HL-60 (cell line): ENCODE data around the gene CFAP46.

ENCODE experiments used
- DNase-seq, 2 experiments: peaks; one replicate each; pipeline ENCODE4 v3.0.0-alpha.2; 2010 to 2020; ENCODE audit warnings: low read depth in 1 of 2, low spot score in 1 of 2
- H3K27ac ChIP-seq: fragments of 250-450 bp; sonication (Bioruptor Pico); replicated peaks from 2 replicates; pipeline ENCODE4 v1.5.1; 2020; ENCODE audit warnings: mild to moderate bottlenecking, moderate library complexity
- H3K27me3 ChIP-seq: fragments of 250-450 bp; sonication (Bioruptor Pico); 2 replicates; pipeline ENCODE4 v1.5.1; 2021; ENCODE audit warnings: mild to moderate bottlenecking, moderate library complexity; ENCODE audit not compliant: insufficient read depth, poor library complexity, severe bottlenecking
- H3K4me3 ChIP-seq: replicated peaks from 2 replicates; pipeline ENCODE4 v1.5.1; 2011; ENCODE audit warnings: mild to moderate bottlenecking, control low read depth, low read length; ENCODE audit not compliant: insufficient read depth
- CTCF ChIP-seq: IDR thresholded peaks from one replicate; pipeline ENCODE4 v1.5.1; 2011; ENCODE audit warnings: low read length, control low read depth, inconsistent platforms; ENCODE audit not compliant: insufficient read depth
- GABPA ChIP-seq: IDR thresholded peaks from 2 replicates; pipeline ENCODE4 v1.6.1; 2012; ENCODE audit warnings: low read depth
- POLR2AphosphoS5 ChIP-seq: IDR thresholded peaks from 2 replicates; pipeline ENCODE4 v1.6.1; 2012; ENCODE audit warnings: low read depth
- SPI1 ChIP-seq: IDR thresholded peaks from 2 replicates; pipeline ENCODE4 v1.6.1; 2012; ENCODE audit warnings: low read depth, mild to moderate bottlenecking, borderline replicate concordance
- TF ChIP-seq, protein P1 (sequence below): IDR thresholded peaks from 2 replicates; pipeline ENCODE4 v1.6.1; 2012; ENCODE audit warnings: low read depth; ENCODE audit not compliant: insufficient replicate concordance

The CFAP46 gene

DNA sequence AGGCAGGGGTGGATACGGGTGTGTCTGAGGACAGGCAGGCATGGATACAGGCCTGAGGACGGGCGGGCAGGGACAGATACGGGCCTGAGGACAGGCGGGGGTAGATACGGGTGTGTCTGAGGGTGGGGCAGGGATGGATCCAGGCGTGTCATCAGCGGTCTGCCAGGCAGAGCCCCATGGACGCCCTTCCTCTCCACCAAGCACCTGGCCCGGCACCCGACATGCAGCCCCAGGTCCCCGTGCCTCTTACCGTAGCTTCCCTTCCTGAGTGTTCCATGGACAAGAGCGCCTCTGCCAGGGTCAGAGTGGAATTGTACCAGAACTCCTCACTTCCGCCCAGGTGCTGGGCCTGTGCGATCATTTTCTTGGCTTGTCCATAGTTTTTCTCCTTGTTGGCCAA, 81.8 kb downstream of the CFAP46 start:
- Histone ChIP-seq H3K27me3 (no peaks in the 10 kb centered on the region), H3K27ac (no peak overlapping the region), H3K4me3 (no peak overlapping the region)
- DNase-seq, result no peak
- TF ChIP-seq GABPA, result no peak
- TF ChIP-seq SPI1, result no peak

- TF ChIP-seq CTCF (no peak), GABPA (no peak), POLR2AphosphoS5 (no peak), SPI1 (no peak)
- TF ChIP-seq, protein P1, sequence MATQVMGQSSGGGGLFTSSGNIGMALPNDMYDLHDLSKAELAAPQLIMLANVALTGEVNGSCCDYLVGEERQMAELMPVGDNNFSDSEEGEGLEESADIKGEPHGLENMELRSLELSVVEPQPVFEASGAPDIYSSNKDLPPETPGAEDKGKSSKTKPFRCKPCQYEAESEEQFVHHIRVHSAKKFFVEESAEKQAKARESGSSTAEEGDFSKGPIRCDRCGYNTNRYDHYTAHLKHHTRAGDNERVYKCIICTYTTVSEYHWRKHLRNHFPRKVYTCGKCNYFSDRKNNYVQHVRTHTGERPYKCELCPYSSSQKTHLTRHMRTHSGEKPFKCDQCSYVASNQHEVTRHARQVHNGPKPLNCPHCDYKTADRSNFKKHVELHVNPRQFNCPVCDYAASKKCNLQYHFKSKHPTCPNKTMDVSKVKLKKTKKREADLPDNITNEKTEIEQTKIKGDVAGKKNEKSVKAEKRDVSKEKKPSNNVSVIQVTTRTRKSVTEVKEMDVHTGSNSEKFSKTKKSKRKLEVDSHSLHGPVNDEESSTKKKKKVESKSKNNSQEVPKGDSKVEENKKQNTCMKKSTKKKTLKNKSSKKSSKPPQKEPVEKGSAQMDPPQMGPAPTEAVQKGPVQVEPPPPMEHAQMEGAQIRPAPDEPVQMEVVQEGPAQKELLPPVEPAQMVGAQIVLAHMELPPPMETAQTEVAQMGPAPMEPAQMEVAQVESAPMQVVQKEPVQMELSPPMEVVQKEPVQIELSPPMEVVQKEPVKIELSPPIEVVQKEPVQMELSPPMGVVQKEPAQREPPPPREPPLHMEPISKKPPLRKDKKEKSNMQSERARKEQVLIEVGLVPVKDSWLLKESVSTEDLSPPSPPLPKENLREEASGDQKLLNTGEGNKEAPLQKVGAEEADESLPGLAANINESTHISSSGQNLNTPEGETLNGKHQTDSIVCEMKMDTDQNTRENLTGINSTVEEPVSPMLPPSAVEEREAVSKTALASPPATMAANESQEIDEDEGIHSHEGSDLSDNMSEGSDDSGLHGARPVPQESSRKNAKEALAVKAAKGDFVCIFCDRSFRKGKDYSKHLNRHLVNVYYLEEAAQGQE, result no peak
- no peak for DNase-seq
Observed at GRCh38 chr10:132859084-132859855, 83.1 kb downstream of the CFAP46 start.

DNA sequence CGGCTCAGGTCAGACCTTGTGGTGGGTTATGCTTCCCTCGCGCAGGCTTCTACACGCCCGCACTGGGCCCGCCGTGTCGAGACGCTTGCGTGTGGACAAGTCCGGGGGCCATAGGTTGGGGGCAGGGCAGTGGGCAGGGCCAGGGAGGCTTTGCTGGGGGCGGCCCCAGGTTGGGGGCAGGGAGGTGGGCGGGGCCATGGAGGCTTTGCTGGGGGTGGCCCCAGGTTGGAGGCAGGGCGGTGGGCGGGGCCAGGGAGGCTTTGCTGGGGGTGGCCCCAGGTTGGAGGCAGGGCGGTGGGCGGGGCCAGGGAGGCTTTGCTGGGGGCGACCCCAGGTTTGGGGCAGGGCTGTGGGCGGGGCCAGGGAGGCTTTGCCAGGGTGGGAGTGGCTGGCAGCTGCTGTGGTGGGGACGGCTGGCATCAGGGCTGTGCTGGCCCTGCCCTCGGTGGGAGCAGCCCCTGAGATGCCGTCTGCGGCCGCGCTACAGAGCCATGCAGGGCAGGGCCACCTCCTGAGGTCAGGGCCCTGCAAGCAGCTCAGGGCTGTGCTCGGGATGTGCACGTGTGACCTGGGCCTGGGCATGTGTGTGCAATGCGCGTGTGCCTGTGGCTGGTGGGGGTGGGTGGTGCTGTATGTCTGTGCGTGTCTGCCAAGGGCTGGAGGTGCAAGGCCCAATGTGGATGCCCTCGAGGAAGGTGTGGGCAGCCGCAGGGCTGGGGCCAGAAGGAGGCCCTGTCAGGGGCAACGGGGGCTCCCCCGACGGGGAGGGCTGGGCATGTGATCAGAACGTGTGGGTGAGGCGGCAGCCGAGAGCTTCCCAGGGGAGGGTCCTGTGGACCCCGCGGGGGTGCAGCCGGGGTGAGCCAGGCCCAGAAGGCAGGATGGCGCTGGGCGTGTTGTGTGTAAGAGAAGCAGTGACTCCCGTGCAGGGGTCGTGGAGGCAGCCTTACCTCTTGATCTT, 84.0 kb downstream of the CFAP46 start:
- Histone ChIP-seq H3K4me3 (no peak overlapping the region), H3K27ac (no peak overlapping the region), H3K27me3 (no peaks in the 10 kb centered on the region)
- no peak for DNase-seq
- TF ChIP-seq SPI1 (no peak), CTCF (no peak), POLR2AphosphoS5 (no peak), GABPA (no peak)
- TF ChIP-seq, protein P1, result no peak

More at GRCh38 chr10:132859084-132859855, 83.1 kb downstream of the CFAP46 start:
- no peak overlapping the region for H3K27ac ChIP-seq
- no peaks in the 10 kb centered on the region for H3K27me3 ChIP-seq
- H3K4me3 ChIP-seq, result no peak overlapping the region

DNA sequence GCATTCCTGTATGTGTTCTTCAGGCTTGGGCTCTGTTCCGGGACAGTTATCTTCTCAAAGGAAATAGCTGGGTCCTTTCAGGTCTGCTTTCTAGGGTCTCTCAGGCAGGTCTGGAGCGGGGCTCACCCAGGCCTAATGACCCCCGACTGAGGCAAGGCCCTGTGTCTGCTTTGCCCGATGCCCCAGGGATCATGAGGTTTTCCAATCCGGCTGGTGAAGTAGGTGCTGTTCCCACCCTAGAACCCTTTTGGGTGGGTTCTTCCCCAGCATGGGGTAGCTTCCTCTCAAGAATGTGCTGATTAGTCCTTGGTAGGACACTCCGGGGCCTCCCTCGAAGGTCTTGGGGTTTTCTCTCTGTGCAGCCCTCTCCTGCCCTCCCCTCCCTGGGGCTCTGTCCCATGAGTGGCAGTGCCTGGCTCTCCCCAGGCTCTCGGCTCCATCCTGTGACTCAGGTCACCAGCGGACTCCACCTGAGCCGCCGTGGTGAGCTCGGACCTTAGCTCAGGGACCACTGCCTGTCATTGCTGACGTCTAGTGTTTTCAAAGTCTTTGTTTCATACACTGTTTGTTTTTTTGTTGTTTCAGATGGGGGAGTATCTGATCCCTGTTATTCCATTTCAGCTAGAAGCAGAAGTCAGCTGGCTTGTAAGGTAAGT, 85.4 kb downstream of the CFAP46 start:
- Histone ChIP-seq H3K27ac (no peak overlapping the region), H3K4me3 (no peak overlapping the region), H3K27me3 (no peaks in the 10 kb centered on the region)
- no peak for DNase-seq
- TF ChIP-seq CTCF (no peak), SPI1 (no peak), GABPA (no peak), POLR2AphosphoS5 (no peak)
- TF ChIP-seq, protein P1, result no peak
